Trophoblast cell (in vitro differentiated cells and primary cell): ENCODE data around the gene ZNF438.
"Not testable (repeated sequence)": the region's sequence is repeated elsewhere in the genome, so short reads cannot be mapped to it uniquely, and the experiment has no call there.

Experiments used
- DNase-seq, 2 donors: peaks; one replicate each; pipeline ENCODE4 v3.0.0-alpha.2; 2016
- H2AFZ ChIP-seq: 2 replicates; pipeline ENCODE4 v1.6.1; 2013; ENCODE audit warnings: low read length, moderate library complexity, mild to moderate bottlenecking; ENCODE audit not compliant: insufficient read depth, poor library complexity
- H2AK5ac ChIP-seq: 2 replicates; pipeline ENCODE4 v1.6.1; 2013; ENCODE audit warnings: mild to moderate bottlenecking, low read length
- H2BK120ac ChIP-seq: 2 replicates; pipeline ENCODE4 v1.6.1; 2013; ENCODE audit warnings: low read length, mild to moderate bottlenecking, moderate library complexity; ENCODE audit not compliant: insufficient read depth, poor library complexity
- H2BK12ac ChIP-seq: 2 replicates; pipeline ENCODE4 v1.6.1; 2013; ENCODE audit warnings: mild to moderate bottlenecking, low read length, moderate library complexity
- H2BK5ac ChIP-seq: 2 replicates; pipeline ENCODE4 v1.6.1; 2013; ENCODE audit warnings: low read length, low read depth, moderate library complexity, mild to moderate bottlenecking; ENCODE audit not compliant: poor library complexity
- H3K14ac ChIP-seq: 2 replicates; pipeline ENCODE4 v1.6.1; 2013; ENCODE audit warnings: mild to moderate bottlenecking, low read length
- H3K18ac ChIP-seq: 2 replicates; pipeline ENCODE4 v1.6.1; 2013; ENCODE audit warnings: mild to moderate bottlenecking, low read length
- H3K23ac ChIP-seq: 2 replicates; pipeline ENCODE4 v1.6.1; 2013; ENCODE audit warnings: low read length
- H3K27ac ChIP-seq: 2 replicates; pipeline ENCODE4 v1.5.1; 2013; ENCODE audit warnings: low read depth, mild to moderate bottlenecking, inconsistent platforms, low read length, moderate library complexity
- H3K27me3 ChIP-seq: 2 replicates; pipeline ENCODE4 v1.6.1; 2013; ENCODE audit warnings: inconsistent platforms, mild to moderate bottlenecking, low read length, moderate library complexity; ENCODE audit not compliant: insufficient read depth
- H3K36me3 ChIP-seq, 2 experiments: 1 replicate in 1 of 2; 2 replicates in 1 of 2; pipeline ENCODE4 v1.6.1; 2013; ENCODE audit warnings: low read length in 2 of 2, mild to moderate bottlenecking in 2 of 2, moderate library complexity in 1 of 2; ENCODE audit not compliant: insufficient read depth in 2 of 2, control insufficient read depth in 1 of 2
- H3K4ac ChIP-seq: 2 replicates; pipeline ENCODE4 v1.6.1; 2013; ENCODE audit warnings: low read depth, mild to moderate bottlenecking, low read length, moderate library complexity
- H3K4me1 ChIP-seq, 2 experiments: 1 replicate in 1 of 2; 2 replicates in 1 of 2; pipeline ENCODE4 v1.6.1; 2013; ENCODE audit warnings: low read length in 2 of 2, mild to moderate bottlenecking in 2 of 2, moderate library complexity in 1 of 2; ENCODE audit not compliant: insufficient read depth in 2 of 2, control insufficient read depth in 1 of 2
- H3K4me2 ChIP-seq: 2 replicates; pipeline ENCODE4 v1.6.1; 2013; ENCODE audit warnings: inconsistent platforms, mild to moderate bottlenecking, low read length, moderate library complexity
- H3K4me3 ChIP-seq: 2 replicates; pipeline ENCODE4 v1.5.1; 2013; ENCODE audit warnings: mild to moderate bottlenecking, low read depth, low read length, inconsistent platforms
- H3K79me1 ChIP-seq: one replicate; pipeline ENCODE4 v1.6.1; 2013; ENCODE audit warnings: low read length
- H3K79me2 ChIP-seq: 2 replicates; pipeline ENCODE4 v1.6.1; 2013; ENCODE audit warnings: low read length, mild to moderate bottlenecking; ENCODE audit not compliant: control insufficient read depth, insufficient read depth, poor library complexity
- H3K9ac ChIP-seq: 2 replicates; pipeline ENCODE4 v1.6.1; 2013; ENCODE audit warnings: mild to moderate bottlenecking, low read length
- H3K9me3 ChIP-seq: 2 replicates; pipeline ENCODE4 v1.6.1; 2013; ENCODE audit warnings: low read depth, mild to moderate bottlenecking, control low read depth, inconsistent platforms, low read length; ENCODE audit not compliant: insufficient read depth
- H4K12ac ChIP-seq: 2 replicates; pipeline ENCODE4 v1.6.1; 2013; ENCODE audit warnings: low read depth, mild to moderate bottlenecking, low read length, moderate library complexity
- H4K8ac ChIP-seq: 2 replicates; pipeline ENCODE4 v1.6.1; 2013; ENCODE audit warnings: low read depth, mild to moderate bottlenecking, low read length, moderate library complexity
- H4K91ac ChIP-seq: one replicate; pipeline ENCODE4 v1.6.1; 2013; ENCODE audit warnings: low read depth, mild to moderate bottlenecking, low read length, moderate library complexity
- WGBS: extraction: QIAGEN DNeasy Blood & Tissue Kit; methylation state at CpG from one replicate; pipeline ENCODE4 v1.1.7; 2013; ENCODE audit warnings: missing lambda C conversion rate; ENCODE audit not compliant: insufficient read length, insufficient coverage; ENCODE audit errors: extremely low coverage; 5-methylcytosine and 5-hydroxymethylcytosine counted together

ZNF438 gene

GRCh38 chr10:30959836-30960210 is 71.8 kb downstream of the ZNF438 start:
- H3K9me3 ChIP-seq = no peaks in the 10 kb centered on the region
- H4K8ac ChIP-seq = no peak overlapping the region
- no peaks in the 10 kb centered on the region for H3K79me1 ChIP-seq
- H3K4me3 ChIP-seq = no peak overlapping the region
- no peak overlapping the region for H4K12ac ChIP-seq
- H2AK5ac ChIP-seq = no peak overlapping the region
- no peak overlapping the region for H2AFZ ChIP-seq
- H4K91ac ChIP-seq = no peak overlapping the region
- no peak overlapping the region for H3K14ac ChIP-seq
- H3K4me2 ChIP-seq = no peak overlapping the region
- no peak overlapping the region for H2BK120ac ChIP-seq
- no peak overlapping the region for H3K27ac ChIP-seq
- no peak overlapping the region for H3K4ac ChIP-seq
- H2BK12ac ChIP-seq = no peak overlapping the region
- H2BK5ac ChIP-seq = no peak overlapping the region
- H3K36me3 ChIP-seq = no peaks in the 10 kb centered on the region
- H3K18ac ChIP-seq = no peak overlapping the region
- H3K27me3 ChIP-seq = no peaks in the 10 kb centered on the region
- H3K4me1 ChIP-seq = no peaks in the 10 kb centered on the region
- no peak overlapping the region for H3K9ac ChIP-seq
- no peaks in the 10 kb centered on the region for H3K79me2 ChIP-seq
- no peak overlapping the region for H3K23ac ChIP-seq
- DNase-seq = no peak

GRCh38 chr10:30949218-30949617 is 82.4 kb downstream of the ZNF438 start:
- no CpG with 5 or more reads among the region's 4 CpGs for WGBS
- H3K18ac ChIP-seq, H3K4ac ChIP-seq, H3K4me2 ChIP-seq, H3K79me1 ChIP-seq, H2BK12ac ChIP-seq, H2AK5ac ChIP-seq, H3K4me3 ChIP-seq, H3K14ac ChIP-seq, DNase-seq, H3K4me1 ChIP-seq, H3K36me3 ChIP-seq, H2AFZ ChIP-seq, H2BK120ac ChIP-seq, H4K12ac ChIP-seq, H3K23ac ChIP-seq, H4K91ac ChIP-seq, H4K8ac ChIP-seq, H3K79me2 ChIP-seq, H3K27ac ChIP-seq, H3K27me3 ChIP-seq, H2BK5ac ChIP-seq, H3K9ac ChIP-seq, H3K9me3 ChIP-seq: not testable (repeated sequence)

GRCh38 chr10:30944005-30944404 is 87.7 kb downstream of the ZNF438 start:
- no peak overlapping the region for H2BK5ac ChIP-seq
- no peak overlapping the region for H3K4me2 ChIP-seq
- WGBS = no CpG with 5 or more reads among the region's 4 CpGs
- no peaks in the 10 kb centered on the region for H3K27me3 ChIP-seq
- H4K91ac ChIP-seq = no peak overlapping the region
- no peak overlapping the region for H2BK12ac ChIP-seq
- H3K4me3 ChIP-seq = no peak overlapping the region
- no peak overlapping the region for H4K8ac ChIP-seq
- H3K23ac ChIP-seq = no peak overlapping the region
- no peaks in the 10 kb centered on the region for H3K4me1 ChIP-seq
- H3K14ac ChIP-seq = no peak overlapping the region
- no peak overlapping the region for H3K9ac ChIP-seq
- H3K9me3 ChIP-seq = no peaks in the 10 kb centered on the region
- H3K18ac ChIP-seq = no peak overlapping the region
- H2BK120ac ChIP-seq = no peak overlapping the region
- no peak overlapping the region for H3K27ac ChIP-seq
- H3K79me2 ChIP-seq = no peaks in the 10 kb centered on the region
- H4K12ac ChIP-seq = no peak overlapping the region
- no peak for DNase-seq
- H3K4ac ChIP-seq = no peak overlapping the region
- no peaks in the 10 kb centered on the region for H3K79me1 ChIP-seq
- H2AFZ ChIP-seq = no peak overlapping the region
- no peaks in the 10 kb centered on the region for H3K36me3 ChIP-seq
- H2AK5ac ChIP-seq = no peak overlapping the region

GRCh38 chr10:30943451-30943850 is 88.2 kb downstream of the ZNF438 start:
- no peak overlapping the region for H2AFZ ChIP-seq
- no peak overlapping the region for H4K8ac ChIP-seq
- H4K12ac ChIP-seq = no peak overlapping the region
- H3K79me2 ChIP-seq = no peaks in the 10 kb centered on the region
- H3K14ac ChIP-seq = no peak overlapping the region
- H3K4me3 ChIP-seq = no peak overlapping the region
- H4K91ac ChIP-seq = no peak overlapping the region
- H2BK5ac ChIP-seq = no peak overlapping the region
- no peak for DNase-seq
- no peaks in the 10 kb centered on the region for H3K9me3 ChIP-seq
- no peak overlapping the region for H2BK12ac ChIP-seq
- no peaks in the 10 kb centered on the region for H3K79me1 ChIP-seq
- H3K4me2 ChIP-seq = no peak overlapping the region
- H3K18ac ChIP-seq = no peak overlapping the region
- H3K4me1 ChIP-seq = no peaks in the 10 kb centered on the region
- H3K9ac ChIP-seq = no peak overlapping the region
- no peak overlapping the region for H2AK5ac ChIP-seq
- H3K4ac ChIP-seq = no peak overlapping the region
- no peaks in the 10 kb centered on the region for H3K27me3 ChIP-seq
- no peak overlapping the region for H2BK120ac ChIP-seq
- H3K27ac ChIP-seq = no peak overlapping the region
- no peaks in the 10 kb centered on the region for H3K36me3 ChIP-seq
- H3K23ac ChIP-seq = no peak overlapping the region

- no peak for DNase-seq
- Histone ChIP-seq H3K14ac (no peak overlapping the region), H4K91ac (no peak overlapping the region), H3K4me2 (no peak overlapping the region), H3K27ac (no peak overlapping the region), H4K12ac (no peak overlapping the region), H3K9ac (no peak overlapping the region), H2AK5ac (no peak overlapping the region), H3K36me3 (no peaks in the 10 kb centered on the region), H3K18ac (no peak overlapping the region), H3K4ac (no peak overlapping the region), H2AFZ (no peak overlapping the region), H3K79me1 (no peaks in the 10 kb centered on the region), H3K27me3 (no peaks in the 10 kb centered on the region), H3K79me2 (no peaks in the 10 kb centered on the region), H3K4me1 (no peaks in the 10 kb centered on the region), H2BK120ac (no peak overlapping the region), H4K8ac (no peak overlapping the region), H3K4me3 (no peak overlapping the region), H3K9me3 (no peaks in the 10 kb centered on the region), H3K23ac (no peak overlapping the region), H2BK5ac (no peak overlapping the region), H2BK12ac (no peak overlapping the region)
- WGBS = no CpG with 5 or more reads among the region's 6 CpGs
Measured at GRCh38 chr10:30940256-30940655, 91.4 kb downstream of the ZNF438 start.
